ENCODE results near the gene LRRC19.

DNA sequence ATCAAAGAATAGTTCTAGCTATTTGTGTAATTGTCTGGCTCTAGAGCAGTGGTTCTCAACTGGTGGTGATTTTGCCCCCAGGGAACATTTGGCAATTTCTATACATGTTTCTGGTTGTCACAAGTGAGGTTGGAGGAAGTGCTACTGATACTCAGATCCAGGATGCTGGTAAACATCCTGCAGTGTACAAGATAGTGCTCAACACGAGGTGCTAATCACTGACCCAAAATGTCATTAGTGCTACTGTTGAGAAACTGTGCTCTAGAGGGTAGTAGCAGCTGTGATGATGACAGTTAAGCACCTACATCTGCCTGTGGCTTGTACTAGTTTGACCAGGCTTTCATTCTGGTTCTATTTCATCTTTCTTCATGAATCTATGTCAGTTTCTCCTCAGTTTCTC is 22.1 kb downstream of the LRRC19 start:
- TF ChIP-seq ZNF24 (tag by site-specific recombination; IDR thresholded peaks at IDR 0.05) (no peak), MYNN (tag by site-specific recombination; IDR thresholded peaks at IDR 0.05; ENCODE audit: borderline replicate concordance) (no peak), ZNF132 (tag by site-specific recombination; IDR thresholded peaks at IDR 0.05; ENCODE audit: borderline replicate concordance) (no peak), ZNF561 (tag by site-specific recombination; IDR thresholded peaks at IDR 0.05; ENCODE audit: borderline replicate concordance) (no peak)
- TF ChIP-seq, protein P1, sequence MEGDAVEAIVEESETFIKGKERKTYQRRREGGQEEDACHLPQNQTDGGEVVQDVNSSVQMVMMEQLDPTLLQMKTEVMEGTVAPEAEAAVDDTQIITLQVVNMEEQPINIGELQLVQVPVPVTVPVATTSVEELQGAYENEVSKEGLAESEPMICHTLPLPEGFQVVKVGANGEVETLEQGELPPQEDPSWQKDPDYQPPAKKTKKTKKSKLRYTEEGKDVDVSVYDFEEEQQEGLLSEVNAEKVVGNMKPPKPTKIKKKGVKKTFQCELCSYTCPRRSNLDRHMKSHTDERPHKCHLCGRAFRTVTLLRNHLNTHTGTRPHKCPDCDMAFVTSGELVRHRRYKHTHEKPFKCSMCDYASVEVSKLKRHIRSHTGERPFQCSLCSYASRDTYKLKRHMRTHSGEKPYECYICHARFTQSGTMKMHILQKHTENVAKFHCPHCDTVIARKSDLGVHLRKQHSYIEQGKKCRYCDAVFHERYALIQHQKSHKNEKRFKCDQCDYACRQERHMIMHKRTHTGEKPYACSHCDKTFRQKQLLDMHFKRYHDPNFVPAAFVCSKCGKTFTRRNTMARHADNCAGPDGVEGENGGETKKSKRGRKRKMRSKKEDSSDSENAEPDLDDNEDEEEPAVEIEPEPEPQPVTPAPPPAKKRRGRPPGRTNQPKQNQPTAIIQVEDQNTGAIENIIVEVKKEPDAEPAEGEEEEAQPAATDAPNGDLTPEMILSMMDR (tag by site-specific recombination; IDR thresholded peaks at IDR 0.05): no peak
- TF ChIP-seq, protein P2, sequence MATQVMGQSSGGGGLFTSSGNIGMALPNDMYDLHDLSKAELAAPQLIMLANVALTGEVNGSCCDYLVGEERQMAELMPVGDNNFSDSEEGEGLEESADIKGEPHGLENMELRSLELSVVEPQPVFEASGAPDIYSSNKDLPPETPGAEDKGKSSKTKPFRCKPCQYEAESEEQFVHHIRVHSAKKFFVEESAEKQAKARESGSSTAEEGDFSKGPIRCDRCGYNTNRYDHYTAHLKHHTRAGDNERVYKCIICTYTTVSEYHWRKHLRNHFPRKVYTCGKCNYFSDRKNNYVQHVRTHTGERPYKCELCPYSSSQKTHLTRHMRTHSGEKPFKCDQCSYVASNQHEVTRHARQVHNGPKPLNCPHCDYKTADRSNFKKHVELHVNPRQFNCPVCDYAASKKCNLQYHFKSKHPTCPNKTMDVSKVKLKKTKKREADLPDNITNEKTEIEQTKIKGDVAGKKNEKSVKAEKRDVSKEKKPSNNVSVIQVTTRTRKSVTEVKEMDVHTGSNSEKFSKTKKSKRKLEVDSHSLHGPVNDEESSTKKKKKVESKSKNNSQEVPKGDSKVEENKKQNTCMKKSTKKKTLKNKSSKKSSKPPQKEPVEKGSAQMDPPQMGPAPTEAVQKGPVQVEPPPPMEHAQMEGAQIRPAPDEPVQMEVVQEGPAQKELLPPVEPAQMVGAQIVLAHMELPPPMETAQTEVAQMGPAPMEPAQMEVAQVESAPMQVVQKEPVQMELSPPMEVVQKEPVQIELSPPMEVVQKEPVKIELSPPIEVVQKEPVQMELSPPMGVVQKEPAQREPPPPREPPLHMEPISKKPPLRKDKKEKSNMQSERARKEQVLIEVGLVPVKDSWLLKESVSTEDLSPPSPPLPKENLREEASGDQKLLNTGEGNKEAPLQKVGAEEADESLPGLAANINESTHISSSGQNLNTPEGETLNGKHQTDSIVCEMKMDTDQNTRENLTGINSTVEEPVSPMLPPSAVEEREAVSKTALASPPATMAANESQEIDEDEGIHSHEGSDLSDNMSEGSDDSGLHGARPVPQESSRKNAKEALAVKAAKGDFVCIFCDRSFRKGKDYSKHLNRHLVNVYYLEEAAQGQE (tag by site-specific recombination; IDR thresholded peaks at IDR 0.05): no peak

All from HEK293 (cell line).